B cell (primary cell): ENCODE data around the gene BACE1-AS. TPM values are rescaled to one million over a fixed set of nuclear protein-coding genes. Genes with fewer than 3 reads are reported as not detected.

Experiments used
- ATAC-seq: fragments of 200-7000 bp; cut with Tn5 transposase; one replicate; pipeline ENCODE4 v1.10.0; 2021; ENCODE audit warnings: low read depth, mild to moderate bottlenecking, moderate number of reproducible peaks, moderate library complexity
- CTCF ChIA-PET: fragments of 350-600 bp; sonication (Branson Sonifier 250); formaldehyde crosslinking; loops from one replicate; lab custom pipeline; 2021; ENCODE audit warnings: antibody characterized with exemption, inconsistent platforms; lab: Charles Lee
- POLR2A ChIA-PET: fragments of 350-600 bp; sonication (Branson Sonifier 250); formaldehyde crosslinking; loops from one replicate; lab custom pipeline; 2021; ENCODE audit warnings: antibody characterized with exemption; lab: Charles Lee
- DNase-seq: peaks from one replicate; pipeline ENCODE4 v3.0.0; 2013
- H2AFZ ChIP-seq: 2 replicates; pipeline ENCODE4 v1.6.1; 2012; ENCODE audit warnings: mild to moderate bottlenecking, low read depth, low read length; ENCODE audit not compliant: insufficient read depth, poor library complexity, severe bottlenecking
- H3K27ac ChIP-seq, 2 donors: 1 replicate in 1 of 2; 2 replicates in 1 of 2; pipeline ENCODE4 v1.5.1; 2012 to 2013; ENCODE audit warnings: low read length in 2 of 2, mild to moderate bottlenecking in 2 of 2, moderate library complexity in 1 of 2
- H3K27me3 ChIP-seq, 4 experiments: fragments of 200-600 bp in 1 of 4; sonication (generic) in 1 of 4; replicated peaks in 1 of 4; 1 replicate in 2 of 4; 2 replicates in 2 of 4; pipeline versions ENCODE4 v1.6.1 to v1.7.0; 2013 to 2016; ENCODE audit warnings: low read length in 3 of 4, mild to moderate bottlenecking in 2 of 4, mixed read lengths in 1 of 4, moderate library complexity in 1 of 4; ENCODE audit not compliant: insufficient read depth in 4 of 4, control insufficient read depth in 3 of 4; ENCODE audit errors: control extremely low read depth in 1 of 4
- H3K36me3 ChIP-seq, 2 experiments: replicated peaks in 1 of 2; 1 replicate in 1 of 2; 2 replicates in 1 of 2; pipeline versions ENCODE4 v1.6.1 to v1.7.1; 2013; ENCODE audit warnings: low read length in 1 of 2; ENCODE audit not compliant: insufficient read depth in 2 of 2, control insufficient read depth in 1 of 2; ENCODE audit errors: control extremely low read depth in 1 of 2, extremely low read depth in 1 of 2
- H3K4me1 ChIP-seq, 2 donors: fragments of 200-600 bp in 1 of 2; sonication (generic) in 1 of 2; 1 replicate in 1 of 2; 2 replicates in 1 of 2; pipeline versions ENCODE4 v1.5.1 to v1.6.1; 2013 to 2017; ENCODE audit warnings: low read length in 2 of 2; ENCODE audit not compliant: control insufficient read depth in 2 of 2, insufficient read depth in 2 of 2
- H3K4me2 ChIP-seq: replicated peaks from 2 replicates; pipeline ENCODE3; 2012; ENCODE audit warnings: mild to moderate bottlenecking, low read depth, low read length; ENCODE audit not compliant: poor library complexity, severe bottlenecking
- H3K4me3 ChIP-seq, 5 experiments: fragments of 200-600 bp in 1 of 5; sonication (generic) in 1 of 5; 1 replicate in 3 of 5; 2 replicates in 2 of 5; pipeline versions ENCODE4 v1.5.1 to v1.7.0; 2011 to 2016; ENCODE audit warnings: low read length in 4 of 5, mild to moderate bottlenecking in 4 of 5, low read depth in 2 of 5, control low read depth in 1 of 5, moderate library complexity in 1 of 5; ENCODE audit not compliant: insufficient read depth in 1 of 5; ENCODE audit errors: control extremely low read depth in 1 of 5, extremely low read depth in 1 of 5
- H3K79me2 ChIP-seq: fragments of 200-600 bp; sonication (generic); one replicate; pipeline ENCODE4 v1.6.0; 2016; ENCODE audit warnings: low read length; ENCODE audit not compliant: control insufficient read depth, insufficient read depth
- H3K9ac ChIP-seq: fragments of 200-600 bp; sonication (generic); 2 replicates; pipeline ENCODE4 v1.6.1; 2017; ENCODE audit warnings: mild to moderate bottlenecking, low read length, moderate library complexity
- H3K9me3 ChIP-seq, 3 donors: one replicate each; pipeline versions ENCODE4 v1.6.1 to v1.7.1; 2013; ENCODE audit warnings: low read length in 2 of 3; ENCODE audit not compliant: control insufficient read depth in 2 of 3, insufficient read depth in 1 of 3; ENCODE audit errors: control extremely low read depth in 1 of 3
- H4K20me1 ChIP-seq: 2 replicates; pipeline ENCODE4 v1.6.0; 2012; ENCODE audit warnings: mild to moderate bottlenecking, low read length; ENCODE audit not compliant: insufficient read depth, control insufficient read depth, poor library complexity, severe bottlenecking
- H3K27ac Mint-ChIP-seq: one replicate; pipeline ENCODE4 v1.8.0; 2021; ENCODE audit warnings: mixed read lengths
- H3K27me3 Mint-ChIP-seq: one replicate; pipeline ENCODE4 v1.8.0; 2021; ENCODE audit warnings: mixed read lengths
- H3K4me1 Mint-ChIP-seq: one replicate; pipeline ENCODE4 v1.8.0; 2021; ENCODE audit warnings: mixed read lengths
- H3K4me3 Mint-ChIP-seq: one replicate; pipeline ENCODE4 v1.8.0; 2021; ENCODE audit warnings: mixed read lengths
- H3K9me3 Mint-ChIP-seq: one replicate; pipeline ENCODE4 v1.8.0; 2022; ENCODE audit warnings: mixed read lengths; ENCODE audit not compliant: insufficient read depth
- CTCF ChIP-seq: fragments of 200-600 bp; IDR thresholded peaks from one replicate; pipeline ENCODE4 v1.8.0; 2022; ENCODE audit warnings: antibody characterized with exemption, mild to moderate bottlenecking
- EZH2 ChIP-seq: IDR thresholded peaks from 2 replicates; pipeline ENCODE4 v1.6.1; 2012; ENCODE audit warnings: borderline replicate concordance, low read depth, mild to moderate bottlenecking, moderate library complexity, low read length; ENCODE audit not compliant: insufficient read depth, poor library complexity, severe bottlenecking
- WGBS: methylation state at CpG from one replicate; pipeline ENCODE4 v1.1.5; 2013; ENCODE audit warnings: missing lambda C conversion rate; ENCODE audit not compliant: insufficient coverage; 5-methylcytosine and 5-hydroxymethylcytosine counted together
- intact Hi-C: fragments of 100-400 bp; cut with micrococcal nuclease; formaldehyde crosslinking; loops from one replicate; pipeline ENCODE4 v1.10.0; 2022
- polyA plus RNA-seq: library from polyadenylated mRNA; depleted of rRNA; stranded (reverse); fragments of >200 nt; gene quantifications from 2 replicates; pipeline ENCODE4 v1.2.3, GENCODE V29; 2012
- total RNA-seq, 2 donors: library from RNA; stranded (reverse); fragments of 120-200 nt in 1 of 2; gene quantifications; 1 replicate in 1 of 2; 2 replicates in 1 of 2; pipeline versions ENCODE4 v1.2.3 to v1.2.4, GENCODE V29; 2013 to 2022

Gene BACE1-AS
- total and polyA plus RNA-seq, 2 donors (not counting 1 experiment from before 2014, with no cell fraction given) = 3.5 to 11.2 TPM

DNA sequence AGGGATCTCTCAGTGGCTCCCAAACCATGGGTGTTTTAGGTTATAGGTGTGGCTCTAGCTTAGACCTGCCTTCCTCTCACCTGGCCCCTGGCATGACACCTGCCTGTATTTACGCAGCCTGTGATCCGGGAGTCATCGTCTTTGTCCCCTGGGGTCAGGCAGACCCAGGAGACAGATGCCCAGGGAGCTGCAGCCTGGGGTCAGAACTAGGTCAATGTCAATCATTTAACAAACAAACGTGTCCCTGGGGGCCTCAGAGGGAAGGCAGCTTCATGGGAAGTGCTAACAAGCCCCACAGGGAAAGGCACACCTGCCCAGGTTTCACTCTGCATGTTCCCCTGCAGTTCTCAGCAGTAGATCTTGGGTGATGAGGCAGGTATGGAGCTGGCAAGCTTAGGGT, 12.0 kb downstream of the BACE1-AS start:
- ChIA-PET CTCF (no interaction called here), POLR2A (no interaction called here)
- Histone ChIP-seq H3K27me3 (peaks cover 0 to 3% (median 2%) of the 10 kb centered on the region in 4 experiments), H3K36me3 (no peaks in the 10 kb centered on the region), H3K4me2 (no peak overlapping the region), H3K79me2 (no peaks in the 10 kb centered on the region), H3K4me1 (no peaks in the 10 kb centered on the region), H3K9ac (no peak overlapping the region), H3K9me3 (no peaks in the 10 kb centered on the region), H3K27ac (no peak overlapping the region), H3K4me3 (no peak overlapping the region), H2AFZ (no peak overlapping the region), H4K20me1 (no peaks in the 10 kb centered on the region)
- H3K9me3 Mint-ChIP-seq = no peaks in the 10 kb centered on the region
- 83% methylated on average over 4 of the region's 4 CpGs for WGBS
- H3K27ac Mint-ChIP-seq = no peak overlapping the region
- peaks cover 9% of the 10 kb centered on the region for H3K27me3 Mint-ChIP-seq
- TF ChIP-seq CTCF (no peak), EZH2 (no peak)
- intact Hi-C loops = no loop called here
- DNase-seq (no peak), ATAC-seq (no peak)
- no peaks in the 10 kb centered on the region for H3K4me1 Mint-ChIP-seq
- no peak overlapping the region for H3K4me3 Mint-ChIP-seq

- Histone ChIP-seq H3K27ac (no peak overlapping the region), H3K9ac (no peak overlapping the region), H4K20me1 (no peaks in the 10 kb centered on the region), H3K4me3 (no peak overlapping the region), H2AFZ (no peak overlapping the region), H3K79me2 (no peaks in the 10 kb centered on the region), H3K36me3 (no peaks in the 10 kb centered on the region), H3K4me1 (no peaks in the 10 kb centered on the region), H3K27me3 (peaks cover 0 to 3% (median 2%) of the 10 kb centered on the region in 4 experiments), H3K9me3 (no peaks in the 10 kb centered on the region), H3K4me2 (no peak overlapping the region)
- Mint-ChIP-seq H3K4me1 (no peaks in the 10 kb centered on the region), H3K27me3 (peaks cover 13% of the 10 kb centered on the region), H3K9me3 (no peaks in the 10 kb centered on the region), H3K27ac (no peak overlapping the region), H3K4me3 (no peak overlapping the region)
- DNase-seq (no peak), ATAC-seq (no peak)
- ChIA-PET CTCF (no interaction called here), POLR2A (no interaction called here)
- TF ChIP-seq CTCF = no peak
- no peak for TF ChIP-seq EZH2
- intact Hi-C loops = no loop called here
- 79% methylated on average over 2 of the region's 5 CpGs for WGBS
These were observed 12.6 kb downstream of the BACE1-AS start for GRCh38 chr11:117303646-117304315.
